ENCODE data around the gene MRPL27. TPM values are rescaled to one million over a fixed set of nuclear protein-coding genes. Genes with fewer than 3 reads are reported as not detected.
"Not testable (repeated sequence)": the region's sequence is repeated elsewhere in the genome, so short reads cannot be mapped to it uniquely, and the experiment has no call there.

MRPL27 gene
- total RNA-seq, 1 donor from 2014 or later = 57.5 TPM

- no peaks in the 10 kb centered on the region for H3K4me1 Mint-ChIP-seq
- no peaks in the 10 kb centered on the region for H3K27me3 Mint-ChIP-seq (ENCODE audit: low read depth)
- H3K4me3 Mint-ChIP-seq = no peak overlapping the region
- peaks cover 11% of the 10 kb centered on the region for H3K9me3 Mint-ChIP-seq
- TF ChIP-seq, protein P1, sequence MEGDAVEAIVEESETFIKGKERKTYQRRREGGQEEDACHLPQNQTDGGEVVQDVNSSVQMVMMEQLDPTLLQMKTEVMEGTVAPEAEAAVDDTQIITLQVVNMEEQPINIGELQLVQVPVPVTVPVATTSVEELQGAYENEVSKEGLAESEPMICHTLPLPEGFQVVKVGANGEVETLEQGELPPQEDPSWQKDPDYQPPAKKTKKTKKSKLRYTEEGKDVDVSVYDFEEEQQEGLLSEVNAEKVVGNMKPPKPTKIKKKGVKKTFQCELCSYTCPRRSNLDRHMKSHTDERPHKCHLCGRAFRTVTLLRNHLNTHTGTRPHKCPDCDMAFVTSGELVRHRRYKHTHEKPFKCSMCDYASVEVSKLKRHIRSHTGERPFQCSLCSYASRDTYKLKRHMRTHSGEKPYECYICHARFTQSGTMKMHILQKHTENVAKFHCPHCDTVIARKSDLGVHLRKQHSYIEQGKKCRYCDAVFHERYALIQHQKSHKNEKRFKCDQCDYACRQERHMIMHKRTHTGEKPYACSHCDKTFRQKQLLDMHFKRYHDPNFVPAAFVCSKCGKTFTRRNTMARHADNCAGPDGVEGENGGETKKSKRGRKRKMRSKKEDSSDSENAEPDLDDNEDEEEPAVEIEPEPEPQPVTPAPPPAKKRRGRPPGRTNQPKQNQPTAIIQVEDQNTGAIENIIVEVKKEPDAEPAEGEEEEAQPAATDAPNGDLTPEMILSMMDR (IDR thresholded peaks at IDR 0.05; ENCODE audit: unreplicated experiment) = no peak
- no peaks in the 10 kb centered on the region for H3K36me3 Mint-ChIP-seq
- DNase-seq (ENCODE audit: low spot score in 2 of 2, unreplicated experiment in 2 of 2) = no peak
- H3K27ac Mint-ChIP-seq = no peak overlapping the region
Observed at GRCh38 chr17:50414808-50415207, 41.8 kb upstream of the MRPL27 start.

GRCh38 chr17:50412188-50412732 lies 39.3 kb upstream of the MRPL27 start:
- no peaks in the 10 kb centered on the region for H3K4me1 Mint-ChIP-seq
- TF ChIP-seq, protein P1 (IDR thresholded peaks at IDR 0.05; ENCODE audit: unreplicated experiment) = no peak
- no peaks in the 10 kb centered on the region for H3K36me3 Mint-ChIP-seq
- H3K4me3 Mint-ChIP-seq = no peak overlapping the region
- DNase-seq (ENCODE audit: low spot score in 2 of 2, unreplicated experiment in 2 of 2) = no peak
- H3K9me3 Mint-ChIP-seq = peaks cover 5% of the 10 kb centered on the region
- no peaks in the 10 kb centered on the region for H3K27me3 Mint-ChIP-seq (ENCODE audit: low read depth)
- no peak overlapping the region for H3K27ac Mint-ChIP-seq

DNA sequence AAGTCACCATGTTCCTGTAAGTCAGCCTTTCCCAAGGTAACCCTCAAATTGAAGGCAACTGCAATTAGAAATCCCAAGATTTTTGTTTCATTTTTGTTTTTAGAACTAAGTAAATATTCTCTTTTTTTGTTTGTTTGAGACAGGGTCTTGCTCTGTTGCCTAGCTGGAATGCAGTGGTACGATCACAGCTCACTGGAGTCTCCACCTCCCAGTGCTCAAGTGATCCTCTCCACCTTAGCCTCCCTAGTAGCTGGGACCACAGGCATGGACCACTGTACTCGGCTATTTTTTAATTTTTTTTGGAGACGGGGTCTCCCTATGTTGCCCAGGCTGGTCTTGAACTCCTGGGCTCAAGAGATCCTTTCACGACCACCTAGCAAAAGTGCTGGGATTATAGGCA lies 34.9 kb upstream of the MRPL27 start:
- Mint-ChIP-seq H3K9me3 (peaks cover 5% of the 10 kb centered on the region), H3K36me3 (no peaks in the 10 kb centered on the region), H3K4me3 (no peak overlapping the region), H3K27me3 (ENCODE audit: low read depth) (peaks cover 12% of the 10 kb centered on the region), H3K27ac (no peak overlapping the region), H3K4me1 (no peaks in the 10 kb centered on the region)
- no peak for DNase-seq (ENCODE audit: low spot score in 2 of 2, unreplicated experiment in 2 of 2)
- TF ChIP-seq, protein P1 (IDR thresholded peaks at IDR 0.05; ENCODE audit: unreplicated experiment) = no peak

GRCh38 chr17:50406578-50406977 lies 33.6 kb upstream of the MRPL27 start:
- Mint-ChIP-seq H3K27me3 (ENCODE audit: low read depth) (peaks cover 12% of the 10 kb centered on the region), H3K4me3 (no peak overlapping the region), H3K27ac (no peak overlapping the region), H3K36me3 (no peaks in the 10 kb centered on the region), H3K9me3 (no peaks in the 10 kb centered on the region), H3K4me1 (no peaks in the 10 kb centered on the region)
- DNase-seq (ENCODE audit: low spot score in 2 of 2, unreplicated experiment in 2 of 2) = no peak
- TF ChIP-seq, protein P1 (IDR thresholded peaks at IDR 0.05; ENCODE audit: unreplicated experiment) = no peak

DNA sequence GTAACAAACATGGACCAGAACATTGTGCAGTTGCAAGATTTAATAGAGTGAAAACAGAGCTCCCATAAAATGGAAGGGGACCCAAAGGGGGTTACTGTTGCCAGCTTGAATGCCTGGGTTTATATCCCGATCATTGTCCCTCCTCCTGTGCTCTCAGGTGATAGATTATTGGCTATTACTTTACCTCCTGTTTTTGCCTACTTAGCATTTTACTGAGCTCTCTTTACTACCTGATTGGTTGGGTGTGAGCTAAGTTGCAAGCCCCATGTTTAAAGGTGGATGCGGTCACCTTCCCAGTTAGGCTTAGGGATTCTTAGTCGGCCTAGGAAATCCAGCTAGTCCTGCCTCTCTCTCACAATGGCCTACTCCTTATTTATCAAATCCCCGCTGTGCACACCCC lies 32.4 kb upstream of the MRPL27 start:
- not testable (repeated sequence) for H3K9me3 Mint-ChIP-seq; H3K36me3 Mint-ChIP-seq; H3K4me3 Mint-ChIP-seq; H3K27ac Mint-ChIP-seq; DNase-seq (ENCODE audit: low spot score in 2 of 2, unreplicated experiment in 2 of 2); H3K4me1 Mint-ChIP-seq
- peaks cover 12% of the 10 kb centered on the region for H3K27me3 Mint-ChIP-seq (ENCODE audit: low read depth)

GRCh38 chr17:50399591-50399990 lies 26.6 kb upstream of the MRPL27 start:
- peaks cover 20% of the 10 kb centered on the region for H3K4me1 Mint-ChIP-seq
- H3K27ac Mint-ChIP-seq; H3K4me3 Mint-ChIP-seq; H3K9me3 Mint-ChIP-seq; H3K36me3 Mint-ChIP-seq; DNase-seq (ENCODE audit: low spot score in 2 of 2, unreplicated experiment in 2 of 2); H3K27me3 Mint-ChIP-seq (ENCODE audit: low read depth): not testable (repeated sequence)

DNA sequence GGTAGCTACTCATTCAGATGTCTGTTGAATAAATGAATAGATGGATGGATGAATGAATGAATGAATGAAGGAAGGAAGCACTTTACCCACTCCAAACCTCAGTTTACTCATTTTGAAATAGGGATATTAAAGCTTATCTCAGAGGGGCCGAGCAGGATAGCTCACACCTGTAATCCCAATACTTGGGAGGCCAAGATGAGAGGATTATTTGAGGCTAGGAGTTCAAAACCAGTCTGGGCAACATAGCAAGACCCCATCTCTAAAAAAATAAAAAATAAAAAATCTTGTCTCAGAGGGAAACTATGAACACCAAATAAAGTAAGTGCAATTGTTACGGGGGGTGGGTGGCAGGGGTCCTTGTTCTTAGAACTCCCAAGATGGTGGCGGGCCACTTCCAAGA lies 25.7 kb upstream of the MRPL27 start:
- H3K4me3 Mint-ChIP-seq; H3K27ac Mint-ChIP-seq; H3K9me3 Mint-ChIP-seq; DNase-seq (ENCODE audit: low spot score in 2 of 2, unreplicated experiment in 2 of 2); H3K36me3 Mint-ChIP-seq; H3K27me3 Mint-ChIP-seq (ENCODE audit: low read depth): not testable (repeated sequence)
- H3K4me1 Mint-ChIP-seq = peaks cover 20% of the 10 kb centered on the region

Measured in mesothelial cell of epicardium (in vitro differentiated cells).